ENCODE results near the gene SRC.

GRCh38 chr20:37389844-37390275, 43.9 kb downstream of the SRC start:
- TF ChIP-seq EP300 (IDR thresholded peaks at IDR 0.05) (no peak), CTCF (IDR thresholded peaks at IDR 0.05) (no peak), POLR2AphosphoS5 (IDR thresholded peaks at IDR 0.05) (no peak), POLR2A (IDR thresholded peaks at IDR 0.05) (no peak)

Data from suprapubic skin (tissue), 4 donors.